HCT116 (cell line): ENCODE measurements around the gene FCHO2. TPM values are rescaled to one million over a fixed set of nuclear protein-coding genes. Genes with fewer than 3 reads are reported as not detected.

ENCODE experiments used
- ATAC-seq: fragments of 200-7000 bp; cut with Tn5 transposase; 2 replicates; pipeline ENCODE4 v1.9.1; 2020; ENCODE audit warnings: mild to moderate bottlenecking, moderate library complexity
- BruUV-seq: library from RNA; stranded (reverse); fragments of 400-500 nt; replicated peaks from 2 replicates; lab custom pipeline; 2021; lab: Mats Ljungman, UMichigan
- CTCF ChIA-PET: fragments of 300-600 bp; sonication (Branson Sonifier 250); formaldehyde crosslinking; loops from one replicate; lab custom pipeline; 2021; ENCODE audit warnings: antibody characterized with exemption; lab: Charles Lee
- POLR2A ChIA-PET: fragments of 300-600, 350-600 bp; sonication (Branson Sonifier 250); formaldehyde crosslinking; loops from one replicate; lab custom pipeline; 2021; ENCODE audit warnings: antibody characterized with exemption; lab: Charles Lee
- RAD21 ChIA-PET, 2 experiments: fragments of 300-600 bp; sonication (Branson Sonifier 250); formaldehyde crosslinking; loops; one replicate each; lab custom pipeline; 2023; ENCODE audit warnings: low total read pairs in 2 of 2; ENCODE audit not compliant: uncharacterized antibody in 2 of 2, unreplicated experiment in 2 of 2, low non-redundant PET in 1 of 2; lab: Charles Lee
- DNase-seq: peaks from one replicate; pipeline ENCODE4 v3.0.0-alpha.2; 2010; ENCODE audit warnings: low read depth, low spot score
- H2AFZ ChIP-seq: fragments of 200-600 bp; shearing (Covaris generic), sonication (generic); 2 replicates; pipeline ENCODE4 v1.6.1; 2017; ENCODE audit warnings: low read depth, mixed run types, mixed read lengths, antibody characterized with exemption, low read length; ENCODE audit not compliant: poor library complexity, severe bottlenecking
- H3K27ac ChIP-seq: 2 replicates; pipeline ENCODE4 v1.5.1; 2012; ENCODE audit warnings: low read depth, low read length
- H3K27me3 ChIP-seq: fragments of 200-600 bp; sonication (generic); 2 replicates; pipeline ENCODE4 v1.6.1; 2016; ENCODE audit warnings: mixed run types, low read length, mixed read lengths; ENCODE audit not compliant: insufficient read depth
- H3K36me3 ChIP-seq, 2 experiments: fragments of 200-500 bp in 1 of 2; fragments of 200-600 bp in 1 of 2; sonication (Bioruptor generic) in 1 of 2; sonication (generic) in 1 of 2; 2 replicates each; pipeline versions ENCODE4 v1.5.1 to v1.6.1; 2014 to 2016; ENCODE audit warnings: low read length in 2 of 2, inconsistent platforms in 1 of 2, mixed read lengths in 1 of 2, mixed run types in 1 of 2; ENCODE audit not compliant: insufficient read depth in 2 of 2, control insufficient read depth in 1 of 2
- H3K4me1 ChIP-seq, 2 experiments: fragments of 200-600 bp in 1 of 2; sonication (generic) in 1 of 2; 2 replicates each; pipeline versions ENCODE4 v1.5.1 to v1.6.1; 2012 to 2017; ENCODE audit warnings: low read length in 2 of 2, inconsistent platforms in 1 of 2, mild to moderate bottlenecking in 1 of 2, mixed read lengths in 1 of 2, mixed run types in 1 of 2, moderate library complexity in 1 of 2; ENCODE audit not compliant: insufficient read depth in 2 of 2, control insufficient read depth in 1 of 2
- H3K4me2 ChIP-seq: fragments of 200-600 bp; sonication (generic); 2 replicates; pipeline ENCODE4 v1.6.1; 2017; ENCODE audit warnings: mixed run types, low read length, mixed read lengths
- H3K4me3 ChIP-seq, 2 experiments: fragments of 200-600 bp in 1 of 2; sonication (generic) in 1 of 2; replicated peaks in 1 of 2; 2 replicates each; pipeline ENCODE4 v1.5.1; 2011 to 2016; ENCODE audit warnings: low read length in 2 of 2, control low read depth in 1 of 2, low read depth in 1 of 2, mild to moderate bottlenecking in 1 of 2, mixed read lengths in 1 of 2, mixed run types in 1 of 2
- H3K79me2 ChIP-seq: fragments of 200-600 bp; sonication (generic); 2 replicates; pipeline ENCODE4 v1.6.1; 2017; ENCODE audit warnings: mild to moderate bottlenecking, mixed run types, low read length, moderate library complexity, mixed read lengths; ENCODE audit not compliant: insufficient read depth
- H3K9ac ChIP-seq: fragments of 200-600 bp; sonication (generic); 2 replicates; pipeline ENCODE4 v1.6.1; 2016; ENCODE audit warnings: low read length, mixed read lengths
- H3K9me2 ChIP-seq: fragments of 200-600 bp; sonication (generic), shearing (Covaris generic); 2 replicates; pipeline ENCODE4 v1.6.1; 2017; ENCODE audit warnings: mixed run types, mild to moderate bottlenecking, moderate library complexity; ENCODE audit not compliant: insufficient read depth
- H3K9me3 ChIP-seq, 2 experiments: fragments of 200-500 bp in 1 of 2; fragments of 200-600 bp in 1 of 2; sonication (Bioruptor generic) in 1 of 2; sonication (generic) in 1 of 2; 2 replicates each; pipeline ENCODE4 v1.6.1; 2014 to 2017; ENCODE audit warnings: low read length in 2 of 2, mixed read lengths in 2 of 2, inconsistent platforms in 1 of 2, low read depth in 1 of 2, mild to moderate bottlenecking in 1 of 2, mixed run types in 1 of 2, moderate library complexity in 1 of 2; ENCODE audit not compliant: control insufficient read depth in 1 of 2, insufficient read depth in 1 of 2
- H4K20me1 ChIP-seq: fragments of 200-600 bp; sonication (generic), shearing (Covaris generic); 2 replicates; pipeline ENCODE4 v1.6.1; 2017; ENCODE audit warnings: mixed run types, mild to moderate bottlenecking, moderate library complexity; ENCODE audit not compliant: insufficient read depth
- ATF3 ChIP-seq: IDR thresholded peaks from 2 replicates; pipeline ENCODE4 v1.6.1; 2012
- CBX3 ChIP-seq: IDR thresholded peaks from 2 replicates; pipeline ENCODE4 v1.6.1; 2012; ENCODE audit warnings: low read depth
- CEBPB ChIP-seq: IDR thresholded peaks from 2 replicates; pipeline ENCODE4 v1.6.1; 2012; ENCODE audit warnings: low read depth
- CTCF ChIP-seq, 3 experiments: fragments of 200-600 bp in 1 of 3; sonication (generic) in 1 of 3; IDR thresholded peaks in 2 of 3; conservative IDR thresholded peaks in 1 of 3; 2 replicates each; pipeline ENCODE4 v1.5.1; 2012 to 2017; ENCODE audit warnings: low read depth in 2 of 3, low read length in 2 of 3, antibody characterized with exemption in 1 of 3, borderline replicate concordance in 1 of 3, control low read depth in 1 of 3, mild to moderate bottlenecking in 1 of 3, mixed read lengths in 1 of 3, mixed run types in 1 of 3, moderate library complexity in 1 of 3; ENCODE audit not compliant: insufficient read depth in 1 of 3
- EGR1 ChIP-seq: IDR thresholded peaks from 2 replicates; pipeline ENCODE4 v1.6.1; 2012; ENCODE audit warnings: low read depth
- ELF1 ChIP-seq: IDR thresholded peaks from 2 replicates; pipeline ENCODE4 v1.6.1; 2012; ENCODE audit warnings: low read depth, borderline replicate concordance
- EZH2 ChIP-seq: fragments of 200-600 bp; sonication (generic); IDR thresholded peaks from 2 replicates; pipeline ENCODE4 v1.6.1; 2017; ENCODE audit warnings: antibody characterized with exemption, mixed run types
- FOSL1 ChIP-seq: IDR thresholded peaks from 2 replicates; pipeline ENCODE4 v1.6.1; 2012; ENCODE audit warnings: low read depth
- JUND ChIP-seq: IDR thresholded peaks from 2 replicates; pipeline ENCODE4 v1.6.1; 2012
- MAX ChIP-seq: IDR thresholded peaks from 2 replicates; pipeline ENCODE4 v1.6.1; 2012
- POLR2A ChIP-seq: IDR thresholded peaks from 2 replicates; pipeline ENCODE4 v1.7.0; 2011; ENCODE audit warnings: borderline replicate concordance; ENCODE audit not compliant: insufficient read depth, insufficient read length; ENCODE audit errors: extremely low read depth
- RAD21 ChIP-seq: IDR thresholded peaks from 2 replicates; pipeline ENCODE4 v1.6.1; 2012; ENCODE audit warnings: low read depth, mild to moderate bottlenecking
- REST ChIP-seq: IDR thresholded peaks from 2 replicates; pipeline ENCODE4 v1.6.1; 2012; ENCODE audit warnings: low read depth
- SP1 ChIP-seq: IDR thresholded peaks from 2 replicates; pipeline ENCODE4 v1.6.1; 2012; ENCODE audit warnings: low read depth
- SRF ChIP-seq: IDR thresholded peaks from 2 replicates; pipeline ENCODE4 v1.6.1; 2012; ENCODE audit warnings: low read depth
- TCF7L2 ChIP-seq: IDR thresholded peaks from 2 replicates; pipeline ENCODE4 v1.7.0; 2011; ENCODE audit warnings: borderline replicate concordance, inconsistent platforms; ENCODE audit not compliant: insufficient read depth, insufficient read length; ENCODE audit errors: extremely low read depth
- YY1 ChIP-seq: IDR thresholded peaks from 2 replicates; pipeline ENCODE4 v1.6.1; 2011; ENCODE audit warnings: low read length, low read depth, moderate library complexity, mild to moderate bottlenecking; ENCODE audit not compliant: insufficient replicate concordance; ENCODE audit errors: extremely low read depth
- ZFX ChIP-seq: fragments of 450-650 bp; IDR thresholded peaks from 2 replicates; pipeline ENCODE4 v1.6.1; 2017
- intact Hi-C: fragments of 100-400 bp; cut with micrococcal nuclease; formaldehyde crosslinking; loops from 2 replicates; pipeline ENCODE4 v1.10.0; 2022
- total RNA-seq: library from RNA; stranded (reverse); gene quantifications from one replicate; pipeline ENCODE4 v1.2.1, GENCODE V29; 2021; ENCODE audit not compliant: unreplicated experiment

FCHO2 gene
- total RNA-seq, 1 experiment from 2014 or later: 18.7 TPM

GRCh38 chr5:73136055-73136562, 180.3 kb downstream of the FCHO2 start:
- CTCF ChIA-PET: no interaction called here
- intact Hi-C loops: loop anchor here (5.0 kb wide), 1 partner anchor 316 kb away; no protein-coding TSS in a partner anchor
- no peak overlapping the region for H3K27ac ChIP-seq
- H3K4me1 ChIP-seq: no peaks in the 10 kb centered on the region
- no peak overlapping the region for H2AFZ ChIP-seq
- H3K36me3 ChIP-seq: no peaks in the 10 kb centered on the region
- H3K27me3 ChIP-seq: no peaks in the 10 kb centered on the region
- no peaks in the 10 kb centered on the region for H3K79me2 ChIP-seq
- ATAC-seq: no peak
- RAD21 ChIA-PET: no interaction called here
- H3K4me3 ChIP-seq: no peak overlapping the region
- H4K20me1 ChIP-seq: no peaks in the 10 kb centered on the region
- DNase-seq: no peak
- no peak overlapping the region for H3K4me2 ChIP-seq
- no peaks in the 10 kb centered on the region for H3K9me2 ChIP-seq
- BruUV-seq: no TSS peak
- TF ChIP-seq RAD21 (no peak), EGR1 (no peak), REST (no peak), ATF3 (no peak), SRF (no peak), ZFX (no peak), POLR2A (no peak), MAX (no peak), JUND (no peak), FOSL1 (no peak), YY1 (no peak), ELF1 (no peak), CEBPB (no peak), CTCF (IDR thresholded peaks at IDR 0.05 in 2 of 3, conservative IDR thresholded peaks at IDR 0.05 in 1 of 3; ENCODE audit: borderline replicate concordance in 1 of 3, insufficient read depth in 1 of 3, low read depth in 2 of 3, low read length in 2 of 3) (no peak), SP1 (no peak), EZH2 (no peak), CBX3 (no peak), TCF7L2 (no peak)
- TF ChIP-seq, all 23 proteins: peak for 0
- H3K9me3 ChIP-seq: no peaks in the 10 kb centered on the region
- POLR2A ChIA-PET: no interaction called here
- no peak overlapping the region for H3K9ac ChIP-seq
